IMR-90 (cell line): ENCODE measurements around the gene AGO3. TPM values are rescaled to one million over a fixed set of nuclear protein-coding genes. Genes with fewer than 3 reads are reported as not detected.

ENCODE experiments used
- ATAC-seq: fragments of 200-7000 bp; cut with Tn5 transposase; 2 replicates; pipeline ENCODE4 v1.9.1; 2020; ENCODE audit warnings: low read depth, mild to moderate bottlenecking, moderate library complexity
- BruUV-seq: library from RNA; stranded (reverse); fragments of 400-500 nt; replicated peaks from 2 replicates; lab custom pipeline; 2021; lab: Mats Ljungman, UMichigan
- CTCF ChIA-PET: fragments of 300-600 bp; formaldehyde crosslinking; extraction: SDS; loops from one replicate; lab custom pipeline; 2021; ENCODE audit warnings: antibody characterized with exemption; lab: Yijun Ruan, JAX
- POLR2A ChIA-PET: fragments of 300-600 bp; sonication (Branson Sonifier 250); formaldehyde crosslinking; loops from one replicate; lab custom pipeline; 2022; ENCODE audit warnings: antibody characterized with exemption; ENCODE audit not compliant: unreplicated experiment; lab: Charles Lee
- DNase-seq: peaks from one replicate; pipeline ENCODE4 v3.0.0; 2013
- H2AFZ ChIP-seq: replicated peaks from 2 replicates; pipeline ENCODE3; 2013; ENCODE audit warnings: low read length, mild to moderate bottlenecking; ENCODE audit not compliant: poor library complexity
- H2AK5ac ChIP-seq: 2 replicates; pipeline ENCODE4 v1.6.1; 2013; ENCODE audit warnings: low read depth, low read length, inconsistent platforms
- H2AK9ac ChIP-seq: replicated peaks from 2 replicates; pipeline ENCODE3; 2013; ENCODE audit warnings: mild to moderate bottlenecking, low read depth, low read length, moderate library complexity; ENCODE audit not compliant: poor library complexity
- H2BK120ac ChIP-seq: 2 replicates; pipeline ENCODE4 v1.6.1; 2013; ENCODE audit warnings: low read depth, low read length, inconsistent platforms
- H2BK15ac ChIP-seq: 3 replicates; pipeline ENCODE4 v1.6.1; 2013; ENCODE audit warnings: low read depth, low read length, inconsistent platforms
- H2BK20ac ChIP-seq: 2 replicates; pipeline ENCODE4 v1.6.1; 2013; ENCODE audit warnings: low read depth, mild to moderate bottlenecking, inconsistent platforms, low read length, moderate library complexity
- H2BK5ac ChIP-seq: 2 replicates; pipeline ENCODE4 v1.6.1; 2013; ENCODE audit warnings: mild to moderate bottlenecking, low read depth, low read length, inconsistent platforms; ENCODE audit not compliant: poor library complexity, severe bottlenecking
- H3K14ac ChIP-seq: replicated peaks from 2 replicates; pipeline ENCODE4 v1.6.1; 2013; ENCODE audit warnings: low read depth, low read length, inconsistent platforms
- H3K18ac ChIP-seq: 2 replicates; pipeline ENCODE4 v1.6.1; 2013; ENCODE audit warnings: low read depth, low read length, control low read depth
- H3K23ac ChIP-seq: 2 replicates; pipeline ENCODE4 v1.6.1; 2013; ENCODE audit warnings: low read depth, low read length, inconsistent platforms
- H3K27ac ChIP-seq: 2 replicates; pipeline ENCODE4 v1.5.1; 2013; ENCODE audit warnings: mild to moderate bottlenecking, control low read depth, low read length; ENCODE audit not compliant: insufficient read depth
- H3K27me3 ChIP-seq: 2 replicates; pipeline ENCODE4 v1.6.1; 2013; ENCODE audit warnings: low read length; ENCODE audit not compliant: control insufficient read depth, insufficient read depth
- H3K36me3 ChIP-seq: 2 replicates; pipeline ENCODE4 v1.6.1; 2013; ENCODE audit warnings: low read length, mixed read lengths; ENCODE audit not compliant: control insufficient read depth, insufficient read depth
- H3K4ac ChIP-seq: 2 replicates; pipeline ENCODE4 v1.6.1; 2013; ENCODE audit warnings: low read depth, low read length, inconsistent platforms
- H3K4me1 ChIP-seq: 2 replicates; pipeline ENCODE4 v1.6.1; 2013; ENCODE audit warnings: low read length, mixed read lengths; ENCODE audit not compliant: control insufficient read depth, insufficient read depth
- H3K4me2 ChIP-seq: 2 replicates; pipeline ENCODE4 v1.6.1; 2013; ENCODE audit warnings: low read depth, mild to moderate bottlenecking, control low read depth, low read length, moderate library complexity
- H3K4me3 ChIP-seq: 2 replicates; pipeline ENCODE4 v1.5.1; 2013; ENCODE audit warnings: low read depth, mild to moderate bottlenecking, control low read depth, low read length, moderate library complexity; ENCODE audit not compliant: insufficient read depth
- H3K56ac ChIP-seq: 2 replicates; pipeline ENCODE4 v1.6.1; 2013; ENCODE audit warnings: low read length, inconsistent platforms; ENCODE audit not compliant: insufficient read depth; ENCODE audit errors: extremely low read depth
- H3K79me1 ChIP-seq, 2 experiments: 2 replicates each; pipeline ENCODE4 v1.6.1; 2013; ENCODE audit warnings: low read length in 2 of 2, inconsistent platforms in 1 of 2, low read depth in 1 of 2
- H3K9ac ChIP-seq: 2 replicates; pipeline ENCODE4 v1.6.1; 2013; ENCODE audit warnings: low read depth, low read length, control low read depth
- H3K9me1 ChIP-seq: 2 replicates; pipeline ENCODE4 v1.6.1; 2013; ENCODE audit warnings: low read length, inconsistent platforms; ENCODE audit not compliant: insufficient read depth
- H3K9me3 ChIP-seq: 2 replicates; pipeline ENCODE4 v1.6.1; 2013; ENCODE audit warnings: low read length; ENCODE audit not compliant: control insufficient read depth, insufficient read depth
- H4K20me1 ChIP-seq: 2 replicates; pipeline ENCODE4 v1.6.1; 2013; ENCODE audit warnings: low read length, inconsistent platforms; ENCODE audit not compliant: insufficient read depth
- H4K5ac ChIP-seq: 2 replicates; pipeline ENCODE4 v1.6.1; 2013; ENCODE audit warnings: mild to moderate bottlenecking, low read depth, low read length, control low read depth
- H4K8ac ChIP-seq, 2 experiments: 2 replicates each; pipeline ENCODE4 v1.6.1; 2013; ENCODE audit warnings: low read depth in 2 of 2, low read length in 2 of 2, control low read depth in 1 of 2, inconsistent platforms in 1 of 2
- H4K91ac ChIP-seq: 2 replicates; pipeline ENCODE4 v1.6.1; 2013; ENCODE audit warnings: low read depth, low read length, inconsistent platforms; ENCODE audit not compliant: insufficient read depth
- CHD1 ChIP-seq: IDR thresholded peaks from 2 replicates; pipeline ENCODE4 v1.6.1; 2012; ENCODE audit warnings: low read depth, low read length, improper control_type of control experiment
- ELK1 ChIP-seq: fragments of 150-350 bp; IDR thresholded peaks from 2 replicates; pipeline ENCODE4 v1.6.1; 2016; ENCODE audit warnings: low read depth, mild to moderate bottlenecking, low read length, moderate library complexity, borderline replicate concordance
- FOS ChIP-seq: fragments of 150-350 bp; IDR thresholded peaks from 2 replicates; pipeline ENCODE4 v1.6.1; 2016; ENCODE audit warnings: low read depth, low read length
- MAZ ChIP-seq: IDR thresholded peaks from 2 replicates; pipeline ENCODE4 v1.6.1; 2012; ENCODE audit warnings: low read depth, mild to moderate bottlenecking, low read length, improper control_type of control experiment, moderate library complexity, borderline replicate concordance
- MXI1 ChIP-seq: IDR thresholded peaks from 2 replicates; pipeline ENCODE4 v1.6.1; 2012; ENCODE audit warnings: low read depth, mild to moderate bottlenecking, low read length, moderate library complexity, borderline replicate concordance
- NFE2L2 ChIP-seq: fragments of 150-350 bp; IDR thresholded peaks from 2 replicates; pipeline ENCODE4 v1.6.1; 2016; ENCODE audit warnings: low read depth, mild to moderate bottlenecking, low read length
- POLR2A ChIP-seq: IDR thresholded peaks from 2 replicates; pipeline ENCODE4 v1.6.1; 2012; ENCODE audit warnings: mild to moderate bottlenecking, low read depth, low read length
- RAD21 ChIP-seq: IDR thresholded peaks from 2 replicates; pipeline ENCODE4 v1.6.1; 2012; ENCODE audit warnings: low read length, improper control_type of control experiment
- RCOR1 ChIP-seq: IDR thresholded peaks from 2 replicates; pipeline ENCODE4 v1.6.1; 2012; ENCODE audit warnings: mild to moderate bottlenecking, low read length, improper control_type of control experiment; ENCODE audit not compliant: insufficient replicate concordance
- RFX5 ChIP-seq: IDR thresholded peaks from 2 replicates; pipeline ENCODE4 v1.8.0; 2012; ENCODE audit warnings: low read depth, mild to moderate bottlenecking, low read length, moderate library complexity
- SMC3 ChIP-seq: fragments of 150-350 bp; IDR thresholded peaks from 2 replicates; pipeline ENCODE4 v1.6.1; 2016; ENCODE audit warnings: low read depth, mild to moderate bottlenecking, antibody characterized with exemption, low read length, moderate library complexity
- USF2 ChIP-seq: fragments of 150-350 bp; IDR thresholded peaks from 2 replicates; pipeline ENCODE4 v1.6.1; 2017; ENCODE audit warnings: mild to moderate bottlenecking, antibody characterized with exemption, low read length, low read depth
- WGBS, 2 experiments: methylation state at CpG; one replicate each; pipeline versions ENCODE4 v1.1.5 to v1.1.7; 2013; ENCODE audit warnings: missing lambda C conversion rate in 2 of 2; ENCODE audit not compliant: insufficient read length in 1 of 2; ENCODE audit errors: extremely low coverage in 2 of 2; 5-methylcytosine and 5-hydroxymethylcytosine counted together
- dilution Hi-C: fragments of 300-500 bp; cut with HindIII; formaldehyde crosslinking; loops from one replicate; pipeline ENCODE4 v1.14.3; 2018; ENCODE audit warnings: low sequenced_read_pairs; ENCODE audit not compliant: unreplicated experiment
- in situ Hi-C: fragments of 300-500 bp; cut with MboI; formaldehyde crosslinking; loops from 3 replicates; pipeline ENCODE4 v1.14.3; 2019; ENCODE audit warnings: low sequenced_read_pairs, inconsistent platforms, mixed read lengths
- intact Hi-C: fragments of 100-400 bp; cut with micrococcal nuclease; formaldehyde crosslinking; loops from 2 replicates; pipeline ENCODE4 v1.10.0; 2022
- polyA plus RNA-seq, 3 experiments: library from polyadenylated mRNA; depleted of rRNA; stranded (reverse); fragments of >200 nt; gene quantifications; 2 replicates each; pipeline ENCODE4 v1.2.3, GENCODE V29; 2012; ENCODE audit warnings: low replicate concordance in 1 of 3
- total RNA-seq: library from RNA; depleted of rRNA; stranded (reverse); fragments of >200 nt; gene quantifications from 2 replicates; pipeline ENCODE4 v1.2.3, GENCODE V29; 2012

Gene AGO3
- total and polyA plus RNA-seq, 2 of the 4 experiments (the other 2 are of a cell fraction) = 8.9 to 25.6 TPM

GRCh38 chr1:36091698-36092097, 160.8 kb downstream of the AGO3 start:
- no peak for DNase-seq
- peaks cover 35% of the 10 kb centered on the region for H3K36me3 ChIP-seq
- BruUV-seq = no TSS peak
- ChIA-PET CTCF (interaction anchor here (0.6 kb wide), 1 partner anchor 121 kb away, joined by 3 read pairs; no protein-coding TSS in a partner anchor), POLR2A (no interaction called here)
- 89% methylated on average over 4 of the region's 13 CpGs; no CpG with 5 or more reads in 1 of the 2 experiments for WGBS, 2 experiments
- intact Hi-C loops = no loop called here
- no peaks in the 10 kb centered on the region for H3K9me3 ChIP-seq
- no peak overlapping the region for H3K27ac ChIP-seq
- dilution Hi-C loops = no loop called here
- H2AFZ ChIP-seq = no peak overlapping the region
- no peak overlapping the region for H3K56ac ChIP-seq
- no peak overlapping the region for H3K9ac ChIP-seq
- H3K4me3 ChIP-seq = no peak overlapping the region
- peaks cover 7% of the 10 kb centered on the region; the same call in 1 of the 2 replicates for H4K20me1 ChIP-seq
- H4K8ac ChIP-seq = no peak overlapping the region
- H2AK5ac ChIP-seq = no peak overlapping the region
- H3K27me3 ChIP-seq = no peaks in the 10 kb centered on the region
- no peak overlapping the region for H4K91ac ChIP-seq
- no peak overlapping the region for H2BK20ac ChIP-seq
- H2AK9ac ChIP-seq = no peak overlapping the region
- H3K9me1 ChIP-seq = peaks cover 5% of the 10 kb centered on the region; the same call in 1 of the 2 replicates
- H2BK15ac ChIP-seq = no peak overlapping the region
- no peak for ATAC-seq
- no peak overlapping the region for H3K4ac ChIP-seq
- no peak overlapping the region for H2BK120ac ChIP-seq
- H2BK5ac ChIP-seq = no peak overlapping the region
- no peak overlapping the region for H3K18ac ChIP-seq
- H3K14ac ChIP-seq = no peak overlapping the region
- H3K4me2 ChIP-seq = no peak overlapping the region
- no peak overlapping the region for H4K5ac ChIP-seq
- peaks cover 2% of the 10 kb centered on the region; the same call in 1 of the 2 replicates for H3K4me1 ChIP-seq
- no peak for TF ChIP-seq MXI1
- TF ChIP-seq SMC3 = no peak
- TF ChIP-seq RFX5 = no peak
- TF ChIP-seq RCOR1 = no peak
- no peak for TF ChIP-seq POLR2A
- no peak for TF ChIP-seq ELK1
- TF ChIP-seq MAZ = no peak
- no peak for TF ChIP-seq FOS
- TF ChIP-seq CHD1 = no peak
- TF ChIP-seq RAD21 = no peak
- TF ChIP-seq USF2 = no peak
- TF ChIP-seq NFE2L2 = no peak
- in situ Hi-C loops = no loop called here
- H3K79me1 ChIP-seq = peaks cover 38 to 47% of the 10 kb centered on the region in 2 experiments
- no peak overlapping the region for H3K23ac ChIP-seq
